SK-N-SH (cell line): ENCODE data around the gene PHKB. TPM values are rescaled to one million over a fixed set of nuclear protein-coding genes. Genes with fewer than 3 reads are reported as not detected.

ENCODE experiments used
- CTCF ChIA-PET: fragments of 300-600, 350-600 bp; formaldehyde crosslinking; extraction: SDS; loops from one replicate; lab custom pipeline; 2021; lab: Yijun Ruan, JAX
- POLR2A ChIA-PET: fragments of 350-600 bp; sonication (Branson Sonifier 250); formaldehyde crosslinking; extraction: SDS; loops from one replicate; lab custom pipeline; 2020; ENCODE audit warnings: antibody characterized with exemption, inconsistent platforms; lab: Yijun Ruan, JAX
- DNase-seq: peaks from one replicate; pipeline ENCODE4 v3.0.0; 2012
- H2AFZ ChIP-seq: fragments of 200-600 bp; sonication (generic); 2 replicates; pipeline ENCODE4 v1.8.1; 2016; ENCODE audit warnings: antibody characterized with exemption, mild to moderate bottlenecking, low read depth
- H3F3A ChIP-seq: fragments of 200-600 bp; sonication (generic); replicated peaks from 2 replicates; pipeline ENCODE3; 2016; ENCODE audit warnings: antibody characterized with exemption, mild to moderate bottlenecking; ENCODE audit not compliant: insufficient read depth
- H3K27ac ChIP-seq, 2 experiments: fragments of 200-500 bp in 1 of 2; fragments of 200-600 bp in 1 of 2; sonication (Bioruptor generic) in 1 of 2; sonication (generic), shearing (Covaris generic) in 1 of 2; 2 replicates each; pipeline versions ENCODE4 v1.5.1 to v1.6.1; 2014 to 2016; ENCODE audit warnings: low read depth in 2 of 2, inconsistent platforms in 1 of 2, low read length in 1 of 2, mild to moderate bottlenecking in 1 of 2, mixed read lengths in 1 of 2
- H3K27me3 ChIP-seq: fragments of 200-600 bp; sonication (generic), shearing (Covaris generic); 2 replicates; pipeline ENCODE4 v1.6.1; 2016; ENCODE audit warnings: mixed run types; ENCODE audit not compliant: insufficient read depth
- H3K36me3 ChIP-seq, 2 experiments: fragments of 200-500 bp in 1 of 2; fragments of 200-600 bp in 1 of 2; sonication (Bioruptor generic) in 1 of 2; sonication (generic) in 1 of 2; replicated peaks in 1 of 2; 2 replicates each; pipeline versions ENCODE3 to v1.5.1; 2014 to 2016; ENCODE audit warnings: low read length in 1 of 2, mild to moderate bottlenecking in 1 of 2; ENCODE audit not compliant: insufficient read depth in 2 of 2, control insufficient read depth in 1 of 2
- H3K4me1 ChIP-seq, 2 experiments: fragments of 200-500 bp in 1 of 2; fragments of 200-600 bp in 1 of 2; sonication (Bioruptor generic) in 1 of 2; sonication (generic), shearing (Covaris generic) in 1 of 2; 2 replicates each; pipeline versions ENCODE4 v1.5.1 to v1.6.1; 2014 to 2016; ENCODE audit warnings: low read depth in 1 of 2, low read length in 1 of 2, mixed run types in 1 of 2; ENCODE audit not compliant: insufficient read depth in 2 of 2, control insufficient read depth in 1 of 2
- H3K4me2 ChIP-seq: fragments of 200-600 bp; sonication (generic), shearing (Covaris generic); 2 replicates; pipeline ENCODE4 v1.6.1; 2017; ENCODE audit warnings: mixed run types
- H3K4me3 ChIP-seq, 2 experiments: fragments of 200-500 bp in 1 of 2; fragments of 200-600 bp in 1 of 2; sonication (Bioruptor generic) in 1 of 2; sonication (generic), shearing (Covaris generic) in 1 of 2; 2 replicates each; pipeline versions ENCODE4 v1.5.1 to v1.8.1; 2014 to 2016; ENCODE audit warnings: low read depth in 2 of 2, inconsistent platforms in 1 of 2, low read length in 1 of 2, mild to moderate bottlenecking in 1 of 2, mixed read lengths in 1 of 2, moderate library complexity in 1 of 2
- H3K79me2 ChIP-seq: fragments of 200-600 bp; sonication (generic); 2 replicates; pipeline ENCODE4 v1.8.1; 2017; ENCODE audit warnings: mild to moderate bottlenecking; ENCODE audit not compliant: insufficient read depth
- H3K9ac ChIP-seq: fragments of 200-600 bp; sonication (generic); 2 replicates; pipeline ENCODE4 v1.6.1; 2017; ENCODE audit warnings: mixed run types
- H3K9me2 ChIP-seq: fragments of 200-600 bp; sonication (generic); 2 replicates; pipeline ENCODE4 v1.6.1; 2017; ENCODE audit warnings: mixed run types
- H3K9me3 ChIP-seq: fragments of 200-600 bp; sonication (generic); 2 replicates; pipeline ENCODE4 v1.6.1; 2017; ENCODE audit warnings: mixed run types, mild to moderate bottlenecking, moderate library complexity
- H4K20me1 ChIP-seq: fragments of 200-600 bp; sonication (generic); 2 replicates; pipeline ENCODE4 v1.6.1; 2017; ENCODE audit warnings: mild to moderate bottlenecking, mixed run types; ENCODE audit not compliant: insufficient read depth
- CHD2 ChIP-seq: fragments of 150-350 bp; IDR thresholded peaks from 2 replicates; pipeline ENCODE4 v1.6.1; 2018; ENCODE audit warnings: low read length; ENCODE audit not compliant: partially characterized antibody
- EP300 ChIP-seq, 2 experiments: IDR thresholded peaks; 2 replicates each; pipeline versions ENCODE4 v1.4.0 to v1.6.1; 2012; ENCODE audit warnings: borderline replicate concordance in 1 of 2, low read depth in 1 of 2, low read length in 1 of 2
- FOSL2 ChIP-seq: IDR thresholded peaks from 2 replicates; pipeline ENCODE4 v1.4.0; 2012; ENCODE audit warnings: low read depth, mild to moderate bottlenecking, moderate library complexity, borderline replicate concordance
- GABPA ChIP-seq: IDR thresholded peaks from 2 replicates; pipeline ENCODE4 v1.4.0; 2012; ENCODE audit warnings: low read depth, mild to moderate bottlenecking
- MEF2A ChIP-seq: IDR thresholded peaks from 2 replicates; pipeline ENCODE4 v1.4.0; 2012; ENCODE audit warnings: low read depth, borderline replicate concordance
- MXI1 ChIP-seq: IDR thresholded peaks from 2 replicates; pipeline ENCODE4 v1.6.1; 2012; ENCODE audit warnings: mild to moderate bottlenecking, low read depth, low read length, improper control_type of control experiment
- NFIC ChIP-seq: IDR thresholded peaks from 2 replicates; pipeline ENCODE4 v1.4.0; 2012; ENCODE audit warnings: borderline replicate concordance
- RFX5 ChIP-seq: IDR thresholded peaks from 2 replicates; pipeline ENCODE4 v1.6.1; 2012; ENCODE audit warnings: mild to moderate bottlenecking, improper control_type of control experiment, low read length
- SIN3A ChIP-seq: IDR thresholded peaks from 2 replicates; pipeline ENCODE4 v1.6.1; 2012; ENCODE audit warnings: low read depth, mild to moderate bottlenecking, low read length, moderate library complexity, borderline replicate concordance
- TEAD4 ChIP-seq: IDR thresholded peaks from 2 replicates; pipeline ENCODE4 v1.4.0; 2012; ENCODE audit warnings: mild to moderate bottlenecking, borderline replicate concordance; ENCODE audit not compliant: insufficient read depth
- YY1 ChIP-seq: IDR thresholded peaks from 2 replicates; pipeline ENCODE4 v1.4.0; 2012; ENCODE audit warnings: low read depth, mild to moderate bottlenecking
- WGBS: methylation state at CpG from one replicate; pipeline ENCODE4 v1.1.6; 2017; ENCODE audit warnings: low lambda C conversion rate; 5-methylcytosine and 5-hydroxymethylcytosine counted together
- polyA plus RNA-seq, 3 experiments: library from polyadenylated mRNA; depleted of rRNA; stranded (reverse); fragments of >200 nt; gene quantifications; 2 replicates each; pipeline ENCODE4 v1.2.3, GENCODE V29; 2012
- TF ChIP-seq, protein P1 (sequence below): IDR thresholded peaks from 2 replicates; pipeline ENCODE4 v1.4.0; 2012; ENCODE audit warnings: low read depth, borderline replicate concordance
- TF ChIP-seq, protein P2 (sequence below): IDR thresholded peaks from 2 replicates; pipeline ENCODE4 v1.6.1; 2012; ENCODE audit warnings: mild to moderate bottlenecking, low read depth, low read length, moderate library complexity
- TF ChIP-seq, protein P3 (sequence below): IDR thresholded peaks from 2 replicates; pipeline ENCODE4 v1.4.0; 2012; ENCODE audit warnings: low read depth
- TF ChIP-seq, protein P4 (sequence below): IDR thresholded peaks from 2 replicates; pipeline ENCODE4; 2012

The PHKB gene
- polyA plus RNA-seq, 1 of the 3 experiments (the other 2 are of a cell fraction) = 20.8 TPM

DNA sequence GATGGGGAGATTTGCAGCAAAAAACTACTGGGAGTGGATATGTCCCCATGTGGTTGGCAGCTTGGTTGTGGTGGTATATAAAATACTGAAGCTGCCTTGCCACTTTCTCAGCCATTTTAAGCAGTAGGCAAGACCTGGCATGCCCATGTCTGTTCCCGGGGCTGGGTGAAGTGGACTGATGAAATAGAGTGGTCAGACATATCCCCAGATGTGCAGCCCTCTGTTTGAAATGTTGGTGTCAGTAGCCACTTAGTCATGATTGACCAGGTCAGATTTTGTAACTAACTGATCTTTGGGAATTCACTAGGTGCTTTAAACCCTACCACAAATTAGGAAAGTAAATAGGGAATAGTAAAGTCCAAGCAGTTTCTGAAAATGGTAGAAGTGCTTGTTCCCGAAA, 151.6 kb downstream of the PHKB start:
- Histone ChIP-seq H3K9me3 (no peaks in the 10 kb centered on the region), H3K27me3 (no peaks in the 10 kb centered on the region)
- TF ChIP-seq RFX5 (no peak), SIN3A (no peak), CHD2 (no peak), EP300 (IDR thresholded peaks at IDR 0.05; ENCODE audit: borderline replicate concordance in 1 of 2, low read depth in 1 of 2, low read length in 1 of 2) (no peak), MXI1 (no peak), FOSL2 (no peak), MEF2A (no peak), NFIC (no peak), GABPA (no peak)
- TF ChIP-seq, protein P1, sequence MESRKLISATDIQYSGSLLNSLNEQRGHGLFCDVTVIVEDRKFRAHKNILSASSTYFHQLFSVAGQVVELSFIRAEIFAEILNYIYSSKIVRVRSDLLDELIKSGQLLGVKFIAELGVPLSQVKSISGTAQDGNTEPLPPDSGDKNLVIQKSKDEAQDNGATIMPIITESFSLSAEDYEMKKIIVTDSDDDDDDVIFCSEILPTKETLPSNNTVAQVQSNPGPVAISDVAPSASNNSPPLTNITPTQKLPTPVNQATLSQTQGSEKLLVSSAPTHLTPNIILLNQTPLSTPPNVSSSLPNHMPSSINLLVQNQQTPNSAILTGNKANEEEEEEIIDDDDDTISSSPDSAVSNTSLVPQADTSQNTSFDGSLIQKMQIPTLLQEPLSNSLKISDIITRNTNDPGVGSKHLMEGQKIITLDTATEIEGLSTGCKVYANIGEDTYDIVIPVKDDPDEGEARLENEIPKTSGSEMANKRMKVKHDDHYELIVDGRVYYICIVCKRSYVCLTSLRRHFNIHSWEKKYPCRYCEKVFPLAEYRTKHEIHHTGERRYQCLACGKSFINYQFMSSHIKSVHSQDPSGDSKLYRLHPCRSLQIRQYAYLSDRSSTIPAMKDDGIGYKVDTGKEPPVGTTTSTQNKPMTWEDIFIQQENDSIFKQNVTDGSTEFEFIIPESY = no peak
- TF ChIP-seq, protein P2, sequence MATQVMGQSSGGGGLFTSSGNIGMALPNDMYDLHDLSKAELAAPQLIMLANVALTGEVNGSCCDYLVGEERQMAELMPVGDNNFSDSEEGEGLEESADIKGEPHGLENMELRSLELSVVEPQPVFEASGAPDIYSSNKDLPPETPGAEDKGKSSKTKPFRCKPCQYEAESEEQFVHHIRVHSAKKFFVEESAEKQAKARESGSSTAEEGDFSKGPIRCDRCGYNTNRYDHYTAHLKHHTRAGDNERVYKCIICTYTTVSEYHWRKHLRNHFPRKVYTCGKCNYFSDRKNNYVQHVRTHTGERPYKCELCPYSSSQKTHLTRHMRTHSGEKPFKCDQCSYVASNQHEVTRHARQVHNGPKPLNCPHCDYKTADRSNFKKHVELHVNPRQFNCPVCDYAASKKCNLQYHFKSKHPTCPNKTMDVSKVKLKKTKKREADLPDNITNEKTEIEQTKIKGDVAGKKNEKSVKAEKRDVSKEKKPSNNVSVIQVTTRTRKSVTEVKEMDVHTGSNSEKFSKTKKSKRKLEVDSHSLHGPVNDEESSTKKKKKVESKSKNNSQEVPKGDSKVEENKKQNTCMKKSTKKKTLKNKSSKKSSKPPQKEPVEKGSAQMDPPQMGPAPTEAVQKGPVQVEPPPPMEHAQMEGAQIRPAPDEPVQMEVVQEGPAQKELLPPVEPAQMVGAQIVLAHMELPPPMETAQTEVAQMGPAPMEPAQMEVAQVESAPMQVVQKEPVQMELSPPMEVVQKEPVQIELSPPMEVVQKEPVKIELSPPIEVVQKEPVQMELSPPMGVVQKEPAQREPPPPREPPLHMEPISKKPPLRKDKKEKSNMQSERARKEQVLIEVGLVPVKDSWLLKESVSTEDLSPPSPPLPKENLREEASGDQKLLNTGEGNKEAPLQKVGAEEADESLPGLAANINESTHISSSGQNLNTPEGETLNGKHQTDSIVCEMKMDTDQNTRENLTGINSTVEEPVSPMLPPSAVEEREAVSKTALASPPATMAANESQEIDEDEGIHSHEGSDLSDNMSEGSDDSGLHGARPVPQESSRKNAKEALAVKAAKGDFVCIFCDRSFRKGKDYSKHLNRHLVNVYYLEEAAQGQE = no peak
- TF ChIP-seq, protein P3, sequence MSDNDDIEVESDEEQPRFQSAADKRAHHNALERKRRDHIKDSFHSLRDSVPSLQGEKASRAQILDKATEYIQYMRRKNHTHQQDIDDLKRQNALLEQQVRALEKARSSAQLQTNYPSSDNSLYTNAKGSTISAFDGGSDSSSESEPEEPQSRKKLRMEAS = no peak
- TF ChIP-seq, all 33 proteins: peak for 0
- WGBS = 97% methylated on average over 2 of the region's 2 CpGs
- ChIA-PET POLR2A (no interaction called here), CTCF (no interaction called here)
- no peaks in the 10 kb centered on the region for H3K79me2 ChIP-seq
- H3K9me2 ChIP-seq = no peaks in the 10 kb centered on the region
- H4K20me1 ChIP-seq = no peaks in the 10 kb centered on the region
- no peaks in the 10 kb centered on the region for H3F3A ChIP-seq
- no peak overlapping the region for H3K9ac ChIP-seq
- H3K36me3 ChIP-seq = peaks cover 0 to 15% of the 10 kb centered on the region in 2 experiments
- no peak overlapping the region for H3K4me2 ChIP-seq
- H3K27ac ChIP-seq = no peak overlapping the region
- no peaks in the 10 kb centered on the region for H3K4me1 ChIP-seq
- H2AFZ ChIP-seq = no peak overlapping the region
- no peak overlapping the region for H3K4me3 ChIP-seq
- no peak for DNase-seq

DNA sequence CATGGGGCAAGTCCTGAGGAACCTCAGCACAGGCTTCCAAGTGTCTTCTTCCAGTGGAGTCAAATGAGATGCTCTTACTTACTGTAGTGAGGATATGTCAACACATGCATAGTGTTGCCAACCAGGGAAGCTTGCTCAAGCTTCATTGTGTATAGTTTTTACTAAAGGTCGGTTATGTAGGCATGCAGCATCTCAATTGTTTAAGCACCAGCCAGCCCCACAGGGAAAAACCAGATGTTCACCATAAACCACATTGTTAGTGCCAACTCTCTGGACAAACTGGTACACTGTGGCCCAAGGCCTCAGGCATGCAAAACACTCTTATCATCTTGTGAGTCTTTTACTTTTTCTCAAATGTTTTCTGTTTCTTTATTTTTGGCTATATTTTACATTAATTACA, 152.1 kb downstream of the PHKB start:
- ChIA-PET CTCF (no interaction called here), POLR2A (no interaction called here)
- no peaks in the 10 kb centered on the region for H3K27me3 ChIP-seq
- peaks cover 0 to 15% of the 10 kb centered on the region in 2 experiments for H3K36me3 ChIP-seq
- no peak overlapping the region for H3K4me3 ChIP-seq
- no peak overlapping the region for H3K27ac ChIP-seq
- H3K4me1 ChIP-seq = no peaks in the 10 kb centered on the region
- H3K9ac ChIP-seq = no peak overlapping the region
- 80% methylated on average over 1 of the region's 1 CpG for WGBS
- no peaks in the 10 kb centered on the region for H3K9me3 ChIP-seq
- H3K79me2 ChIP-seq = no peaks in the 10 kb centered on the region
- H3K9me2 ChIP-seq = no peaks in the 10 kb centered on the region
- no peak for DNase-seq
- H2AFZ ChIP-seq = no peak overlapping the region
- no peaks in the 10 kb centered on the region for H4K20me1 ChIP-seq
- H3F3A ChIP-seq = no peaks in the 10 kb centered on the region
- no peak overlapping the region for H3K4me2 ChIP-seq
- TF ChIP-seq TEAD4 (no peak), YY1 (no peak)
- TF ChIP-seq, protein P4, sequence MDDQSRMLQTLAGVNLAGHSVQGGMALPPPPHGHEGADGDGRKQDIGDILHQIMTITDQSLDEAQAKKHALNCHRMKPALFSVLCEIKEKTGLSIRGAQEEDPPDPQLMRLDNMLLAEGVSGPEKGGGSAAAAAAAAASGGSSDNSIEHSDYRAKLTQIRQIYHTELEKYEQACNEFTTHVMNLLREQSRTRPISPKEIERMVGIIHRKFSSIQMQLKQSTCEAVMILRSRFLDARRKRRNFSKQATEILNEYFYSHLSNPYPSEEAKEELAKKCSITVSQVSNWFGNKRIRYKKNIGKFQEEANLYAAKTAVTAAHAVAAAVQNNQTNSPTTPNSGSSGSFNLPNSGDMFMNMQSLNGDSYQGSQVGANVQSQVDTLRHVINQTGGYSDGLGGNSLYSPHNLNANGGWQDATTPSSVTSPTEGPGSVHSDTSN = no peak
- TF ChIP-seq, protein P2 = no peak
